T-helper 1 cell treated with Interleukin-12 subunit alpha and Interleukin-12 subunit beta and Interleukin-4 antibody, amounts not matched to agents 30 ng/mL and 1 ng/mL, for 36 hours (primary cell): ENCODE data around the gene MDFI. TPM values are rescaled to one million over a fixed set of nuclear protein-coding genes. Genes with fewer than 3 reads are reported as not detected.

Experiments used
- intact Hi-C: fragments of 100-400 bp; cut with micrococcal nuclease; formaldehyde crosslinking; loops from one replicate; pipeline ENCODE4 v1.15.1; 2024
- total RNA-seq: library from RNA; stranded (reverse); gene quantifications from 2 replicates; pipeline ENCODE4 v1.2.3, GENCODE V29; 2022

The MDFI gene
- total RNA-seq, 1 donor from 2014 or later, result not detected

DNA sequence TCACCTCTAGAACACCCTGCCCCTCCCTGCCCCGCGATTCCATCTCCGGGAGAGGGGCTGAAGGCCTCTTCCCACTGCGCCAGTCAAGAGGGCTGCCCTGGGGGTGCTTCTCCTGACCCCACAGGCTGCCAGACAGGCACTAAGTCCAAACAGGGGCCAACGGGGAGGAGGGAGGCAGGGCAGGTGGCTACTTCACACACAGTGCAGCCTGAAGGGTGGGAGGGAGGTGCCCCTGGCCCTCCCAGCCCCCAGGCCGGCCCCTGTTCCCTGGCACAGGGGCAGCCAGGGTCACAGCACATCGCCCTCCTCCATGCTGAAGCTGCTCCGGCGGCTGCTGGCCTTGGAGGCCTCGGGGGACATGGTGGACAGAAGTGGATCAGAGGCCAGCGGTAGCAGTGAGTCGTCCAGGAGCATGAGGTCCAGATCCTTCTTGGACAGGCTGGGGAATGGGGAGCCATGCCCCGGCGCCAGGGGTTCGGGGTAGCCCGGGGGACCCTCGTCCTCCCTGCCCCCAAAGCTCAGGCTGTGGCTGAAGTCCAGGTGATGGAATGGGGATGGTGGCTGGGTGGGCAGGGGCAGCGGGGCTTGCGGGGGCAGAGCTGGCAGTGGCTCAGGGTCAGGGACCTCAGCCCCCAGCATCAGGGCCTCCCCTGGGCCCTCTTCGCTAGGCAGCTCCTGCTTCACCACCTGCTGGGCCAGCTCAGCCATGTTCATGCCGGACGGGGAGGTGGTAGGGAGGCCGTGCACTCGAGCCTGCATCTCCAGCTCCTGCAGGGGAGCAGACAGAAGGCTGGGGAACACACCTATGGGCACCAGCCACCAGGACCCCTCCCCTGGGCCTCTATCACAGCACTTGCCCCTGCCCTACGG lies 46.3 kb downstream of the MDFI start:
- intact Hi-C loops, result loop anchor here (5.0 kb wide), 1 partner anchor 152 kb away; no protein-coding TSS in a partner anchor

DNA sequence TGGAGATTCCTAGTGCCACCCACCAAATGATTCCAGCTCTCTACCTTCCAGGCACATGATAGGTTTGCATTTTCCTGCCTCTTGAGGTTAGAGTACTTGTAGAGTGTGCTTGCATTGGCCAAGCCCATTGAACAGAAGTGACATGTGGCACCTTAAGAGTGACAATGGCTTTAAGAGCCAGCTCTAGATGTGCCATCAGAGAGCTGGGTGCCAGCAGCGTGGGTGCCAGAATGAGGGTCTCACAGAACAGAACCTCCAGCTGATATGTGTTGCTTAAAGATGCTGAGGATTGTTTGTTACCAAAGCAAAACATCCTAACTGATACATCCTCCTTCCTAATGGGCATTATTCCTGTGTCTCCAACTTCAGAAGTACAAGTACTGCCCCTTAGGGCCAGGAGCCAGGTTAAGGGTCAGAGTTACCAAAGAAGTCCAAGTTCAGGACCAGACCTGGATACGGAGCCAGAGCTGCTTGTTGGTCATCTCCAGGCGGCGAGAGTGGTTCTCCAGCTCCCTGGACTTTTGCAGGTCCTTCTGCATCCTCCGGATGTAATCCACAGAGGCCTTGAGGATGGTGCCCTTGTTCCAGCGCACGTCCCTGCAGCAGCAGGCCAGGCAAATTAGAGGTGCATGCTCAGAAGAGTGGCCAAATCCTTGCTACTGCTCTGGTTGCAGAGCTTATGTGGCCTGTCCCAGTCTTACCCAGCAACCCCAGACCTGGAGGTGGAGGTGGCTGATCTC lies 47.5 kb downstream of the MDFI start:
- intact Hi-C loops, result no loop called here

DNA sequence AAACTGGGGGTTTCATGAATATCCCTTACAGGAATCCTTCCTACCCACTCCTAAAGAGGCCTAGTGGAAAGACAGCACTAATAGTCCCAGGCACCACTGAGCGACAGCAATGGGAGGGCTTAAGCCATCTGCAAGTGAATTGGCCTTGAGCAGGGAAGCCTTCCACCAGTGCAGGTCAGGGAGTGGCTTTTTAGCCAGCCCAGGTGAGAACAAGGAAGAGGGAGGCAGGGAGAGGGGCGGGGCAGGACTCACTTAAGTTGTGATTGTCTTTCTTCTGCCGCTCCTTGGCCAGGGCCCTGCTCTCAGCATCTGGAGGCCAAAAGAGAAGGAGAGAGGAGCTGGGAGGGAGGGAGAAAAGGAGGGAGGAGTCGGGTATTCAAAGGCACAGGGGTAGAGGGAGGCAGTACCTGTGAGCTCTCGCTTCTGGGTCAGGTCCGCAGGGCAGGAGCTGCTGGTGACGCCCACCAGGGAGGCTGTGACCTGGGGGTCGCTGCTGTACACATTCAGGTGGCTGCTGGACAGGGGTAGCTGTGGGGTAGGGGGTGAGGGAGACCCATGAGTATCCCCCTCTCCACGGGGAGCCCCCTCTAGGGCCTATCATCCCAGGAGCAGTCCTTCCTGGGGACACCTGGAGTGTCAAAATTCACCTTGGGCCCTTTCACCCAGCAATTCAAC lies 49.4 kb downstream of the MDFI start:
- intact Hi-C loops, result no loop called here

DNA sequence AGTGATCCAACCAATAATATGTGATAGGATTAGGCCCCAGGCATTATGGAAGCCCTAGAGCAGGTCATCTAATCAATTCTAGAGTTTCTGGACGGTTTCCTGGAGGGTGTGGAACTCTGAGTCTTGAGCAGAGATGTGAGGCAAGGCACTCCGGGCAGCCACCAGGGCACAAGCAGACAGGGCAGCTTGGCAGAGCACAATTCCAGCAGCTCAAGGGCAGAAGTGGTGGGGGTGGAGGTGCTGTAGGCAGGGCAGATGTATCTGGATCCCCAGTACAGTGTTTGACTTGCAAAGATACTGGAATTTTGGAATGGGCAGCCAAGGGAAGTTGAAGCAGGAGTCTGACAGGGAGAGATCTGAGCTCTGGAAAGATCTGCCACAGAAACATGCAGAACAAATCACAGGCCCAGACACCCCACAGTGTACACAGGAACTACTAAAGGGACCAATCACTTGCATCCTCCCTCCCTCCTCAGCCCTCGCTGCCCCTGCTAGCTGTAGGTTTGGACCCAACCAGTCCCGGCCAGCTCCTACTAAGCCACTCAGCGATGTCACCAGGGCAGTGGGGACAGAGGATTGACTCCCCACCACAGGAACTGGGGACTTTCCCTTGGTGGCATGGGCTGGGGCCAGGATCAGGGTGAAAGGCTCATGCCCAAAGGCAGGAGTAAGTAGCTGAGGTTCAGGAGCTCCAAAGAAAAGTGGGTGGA lies 50.1 kb downstream of the MDFI start:
- intact Hi-C loops, result no loop called here

DNA sequence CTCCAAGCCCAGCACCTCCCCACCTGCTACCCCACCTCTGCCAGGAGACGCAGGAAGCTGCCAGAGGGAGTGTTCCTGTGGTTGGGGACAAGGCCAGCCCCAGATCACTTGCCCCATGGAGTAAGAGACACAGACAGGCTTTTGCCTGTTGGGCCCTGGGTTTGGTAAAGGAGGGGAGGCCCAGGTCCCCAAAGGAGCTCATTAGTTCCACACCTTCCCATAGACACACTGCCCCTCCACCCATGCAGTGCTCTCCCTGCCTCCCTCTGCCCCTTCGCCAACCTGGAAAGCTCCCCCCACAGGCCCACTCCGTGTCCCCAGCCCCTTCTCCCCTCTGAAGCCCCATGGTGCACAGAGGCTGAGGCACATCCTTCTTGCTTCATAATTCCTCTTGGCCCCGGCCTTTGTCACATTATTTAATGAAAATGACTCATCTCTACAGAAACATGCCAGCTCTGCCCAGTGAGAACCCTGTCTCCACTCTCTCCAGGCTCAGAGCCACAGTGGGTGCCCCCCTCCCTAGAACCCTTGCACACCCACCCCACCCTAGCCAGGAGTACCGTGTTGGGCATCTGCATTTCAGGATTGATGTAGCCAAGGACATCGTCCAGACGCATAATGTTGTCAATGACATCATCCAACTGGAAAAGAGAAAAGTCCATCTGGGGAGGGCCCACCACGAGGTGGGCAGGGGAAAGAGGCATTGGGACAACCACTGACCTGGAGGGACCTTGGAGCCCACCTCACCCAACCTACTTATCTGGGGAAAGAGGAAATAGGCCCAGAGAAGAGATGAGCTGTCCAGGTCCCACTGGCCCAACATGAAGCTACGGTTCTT lies 51.1 kb downstream of the MDFI start:
- intact Hi-C loops, result no loop called here

DNA sequence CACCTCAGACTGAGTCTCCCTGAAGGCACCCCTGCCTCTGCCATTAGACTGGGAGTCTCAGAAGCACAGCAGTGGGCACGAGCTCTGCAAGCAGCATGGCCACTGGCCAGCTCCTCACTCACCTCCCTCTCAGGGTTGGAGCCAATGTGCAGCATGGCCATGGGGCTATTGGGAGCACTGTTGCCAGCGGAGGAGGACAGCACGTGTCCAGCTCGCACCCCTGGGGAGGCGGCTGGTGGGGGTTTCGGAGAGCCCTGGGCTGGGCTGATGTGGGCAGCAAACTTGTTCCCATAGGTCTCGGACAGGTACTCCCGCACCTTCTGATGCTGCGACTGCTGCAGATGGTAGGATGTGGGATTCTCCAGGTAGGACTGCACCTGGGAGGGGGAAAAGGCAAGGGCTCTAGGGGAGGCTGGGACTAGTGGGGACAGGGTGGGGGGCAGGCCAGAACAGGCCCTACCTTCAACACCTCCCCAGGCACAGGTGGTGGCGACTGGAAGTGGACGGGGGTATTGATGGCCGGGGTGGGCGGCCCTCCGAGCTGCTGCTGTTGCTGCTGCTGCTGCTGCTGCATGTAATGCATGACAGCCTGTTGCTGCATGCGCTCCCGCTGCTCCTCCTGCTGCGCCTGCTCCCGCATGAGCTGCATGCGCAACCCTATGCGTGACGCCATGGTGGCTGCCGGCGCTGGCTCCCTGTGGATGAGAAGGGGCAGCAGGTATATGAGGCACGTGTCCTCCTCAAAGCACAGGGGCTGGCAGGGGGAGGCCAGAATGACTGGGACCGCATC lies 52.5 kb downstream of the MDFI start:
- intact Hi-C loops, result no loop called here

DNA sequence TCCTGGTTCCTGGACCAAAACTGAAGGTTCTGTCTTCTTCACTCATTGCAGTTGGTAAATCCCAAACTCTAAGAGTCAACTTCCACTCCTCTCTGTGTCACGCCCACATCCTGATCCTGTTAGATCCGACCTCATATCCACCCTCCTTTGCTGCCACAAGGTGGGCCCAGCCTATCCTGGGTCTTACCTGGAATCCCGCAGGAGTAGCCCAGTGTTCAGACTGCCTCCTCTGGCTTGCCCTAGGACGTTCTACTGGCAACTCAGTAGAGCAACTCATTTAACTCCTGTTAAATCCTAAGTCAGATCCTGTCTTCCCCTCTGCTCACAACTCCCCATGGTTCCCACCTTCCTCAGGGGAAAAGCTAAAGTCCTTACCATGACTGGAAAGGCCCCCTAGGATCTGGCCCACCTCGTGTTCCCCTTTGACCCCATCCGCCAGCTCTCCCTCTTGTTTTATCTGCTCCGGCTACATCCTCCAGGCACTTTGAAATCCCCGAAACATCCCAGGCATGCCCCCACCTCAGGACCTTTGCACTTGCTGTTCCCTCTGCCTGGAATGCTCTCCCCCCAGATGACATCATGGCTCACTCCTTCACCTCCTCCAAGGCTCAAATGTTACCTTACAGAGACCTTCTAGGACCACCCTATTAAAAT lies 53.3 kb downstream of the MDFI start:
- intact Hi-C loops, result no loop called here

DNA sequence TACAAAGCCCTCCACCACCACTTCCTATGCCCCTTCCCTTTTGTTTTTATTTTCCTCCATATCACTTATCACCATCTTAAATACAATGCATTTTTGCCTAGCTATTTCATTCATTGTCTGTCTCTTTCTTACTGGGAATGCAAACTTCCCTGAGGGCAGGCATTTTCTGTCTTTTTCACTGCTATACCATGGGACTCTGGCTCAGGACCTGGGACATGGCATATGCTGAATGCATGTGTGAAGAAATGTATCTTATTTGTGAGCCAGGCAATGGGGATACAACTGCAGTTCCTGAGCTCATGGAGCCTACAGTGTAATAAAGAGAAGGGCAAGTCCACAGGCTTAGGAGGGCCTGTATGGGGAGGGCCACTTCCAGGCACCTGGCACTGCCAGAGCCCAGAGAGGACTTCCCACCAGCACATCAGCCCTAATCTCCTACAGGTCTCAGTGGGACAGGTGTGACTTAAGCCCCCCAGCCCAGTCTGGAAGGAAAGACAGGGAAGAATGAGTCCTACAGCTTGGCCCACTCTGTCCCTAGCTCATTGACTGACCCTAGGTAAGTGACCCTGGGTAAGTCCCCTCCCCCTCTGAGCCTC lies 53.9 kb downstream of the MDFI start:
- intact Hi-C loops, result no loop called here

DNA sequence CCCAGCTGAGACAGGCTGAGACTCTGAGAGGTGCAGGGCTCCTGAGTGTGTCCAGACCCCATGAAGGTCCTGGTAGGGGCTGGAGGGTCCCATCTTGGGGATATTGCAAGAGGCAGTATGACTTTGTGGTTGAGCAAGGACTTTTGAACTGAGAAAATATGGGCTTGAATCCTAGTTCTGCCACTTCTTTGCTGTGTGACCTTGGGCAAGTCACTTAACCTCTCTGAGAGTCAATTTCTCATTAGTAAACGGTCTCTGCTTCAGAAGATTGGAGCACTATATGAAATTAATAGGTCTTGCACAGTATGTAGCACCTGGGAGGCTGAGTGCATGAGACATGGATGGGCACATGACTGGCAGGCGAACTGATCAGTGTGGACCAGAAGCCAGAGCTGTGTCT lies 54.5 kb downstream of the MDFI start:
- intact Hi-C loops, result no loop called here

DNA sequence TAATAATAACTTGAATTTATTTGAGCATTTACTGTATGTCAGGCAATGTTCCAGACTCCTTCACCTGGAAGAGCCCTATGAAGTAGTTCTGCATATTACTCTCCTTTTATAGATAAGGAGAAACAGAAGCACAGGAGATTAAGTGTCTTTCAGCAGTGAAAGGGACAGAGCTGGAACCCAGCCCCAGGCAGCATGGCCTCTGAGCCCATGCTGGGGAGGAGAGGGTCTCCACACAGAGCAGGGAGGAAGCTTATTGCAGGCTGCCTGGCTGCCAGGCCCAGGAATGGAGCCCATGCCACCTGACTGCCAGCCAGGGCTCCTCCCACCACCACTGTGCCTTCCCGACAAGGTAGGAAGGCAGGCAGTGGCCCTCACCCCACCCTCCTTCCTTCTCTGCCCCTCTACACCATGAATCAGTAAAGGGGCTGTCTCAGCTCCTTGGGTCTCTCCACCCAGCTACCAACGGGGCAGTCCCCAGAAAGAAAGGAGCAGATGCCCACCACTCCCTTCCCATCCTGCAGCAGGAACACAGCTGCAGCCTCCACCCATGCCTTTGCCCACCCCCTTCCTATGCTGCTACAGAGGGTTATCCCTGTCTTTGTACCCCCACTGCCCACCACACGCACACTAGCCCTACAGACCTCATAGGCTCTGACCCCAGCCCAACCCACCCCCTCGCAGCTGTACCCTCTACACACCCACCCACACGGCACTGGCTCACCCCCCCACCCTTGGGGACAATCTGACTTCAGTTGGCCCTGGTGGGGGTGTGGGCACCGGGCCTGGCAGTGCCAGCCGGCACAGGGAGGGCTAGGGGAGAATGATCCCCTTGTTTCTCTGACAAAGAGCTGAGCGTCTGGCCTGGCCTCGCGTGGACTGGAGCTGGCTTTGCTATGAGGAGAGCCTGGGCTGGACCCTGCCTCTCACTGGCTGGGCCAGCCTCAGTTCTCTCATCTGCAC lies 55.3 kb downstream of the MDFI start:
- intact Hi-C loops, result no loop called here

DNA sequence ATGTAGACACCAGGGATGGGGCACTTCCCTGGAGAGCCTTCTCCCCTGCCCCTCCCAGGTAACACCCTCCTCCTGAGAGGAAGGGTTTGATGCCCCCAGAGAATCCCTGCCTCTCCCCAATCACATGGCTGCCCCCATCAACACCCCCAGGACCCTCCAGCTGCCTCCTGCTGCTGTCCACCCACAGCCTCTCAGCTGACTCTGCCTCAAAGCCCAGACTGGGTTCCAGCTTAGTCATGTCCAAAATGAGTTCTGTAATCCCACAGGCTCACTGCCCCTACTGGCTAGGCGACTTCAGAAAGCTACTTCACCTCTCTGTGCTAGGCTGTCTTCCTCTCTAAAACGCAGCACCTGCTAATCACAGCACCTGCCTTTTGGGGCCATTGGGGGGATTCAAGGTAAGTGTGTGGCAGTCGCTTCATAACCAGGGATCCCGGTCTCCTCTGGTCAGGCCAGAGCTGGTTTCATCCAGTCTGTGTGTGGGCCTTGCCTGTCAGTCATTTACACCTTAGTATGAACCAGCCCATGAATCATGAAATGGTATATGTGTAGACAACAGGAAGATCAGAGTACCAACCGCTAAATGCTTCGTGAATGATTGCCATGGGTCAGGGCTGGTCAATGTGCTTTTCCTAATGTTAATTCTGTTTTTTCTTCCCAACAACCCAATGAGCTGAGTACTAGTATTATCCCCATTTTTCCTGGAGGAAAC lies 56.7 kb downstream of the MDFI start:
- intact Hi-C loops, result no loop called here

DNA sequence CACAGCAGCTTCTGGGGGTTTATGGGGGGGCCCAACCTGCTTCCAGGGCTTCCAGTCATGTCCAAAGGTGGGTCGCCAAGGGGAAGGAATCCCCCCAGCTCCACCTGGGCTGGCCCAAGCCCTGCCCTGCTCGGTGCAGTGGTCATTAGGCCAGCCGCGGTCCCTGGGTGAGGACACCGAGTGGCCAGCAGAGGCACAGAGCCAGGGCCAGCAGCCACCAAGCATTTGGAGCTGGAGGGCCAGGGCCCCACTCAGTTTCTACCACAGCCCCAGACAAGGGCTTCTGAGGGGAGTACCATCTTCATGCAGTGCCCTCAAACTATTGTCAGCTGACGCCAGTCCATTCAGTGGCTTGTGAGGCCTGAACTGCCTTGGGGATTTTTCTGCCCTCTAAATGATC lies 57.6 kb downstream of the MDFI start:
- intact Hi-C loops, result no loop called here

DNA sequence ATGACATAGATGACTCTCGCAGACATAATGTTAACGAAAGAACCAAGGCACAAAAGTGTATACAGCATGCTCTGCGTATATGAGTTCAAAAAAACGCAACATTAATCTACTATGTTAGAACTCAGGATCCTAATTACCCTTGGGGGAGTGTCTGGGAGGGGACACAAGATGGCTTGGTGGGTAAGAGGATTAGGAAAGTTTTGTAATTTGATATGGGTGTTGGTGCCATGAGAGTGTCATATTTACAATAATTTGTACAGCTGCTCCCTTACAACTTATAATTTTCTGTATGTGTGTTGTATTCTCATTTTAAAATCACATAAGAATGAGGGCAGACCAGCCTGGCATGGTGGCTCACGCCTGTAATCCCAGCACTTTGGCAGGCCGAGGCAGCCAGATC lies 58.5 kb downstream of the MDFI start:
- intact Hi-C loops, result no loop called here

DNA sequence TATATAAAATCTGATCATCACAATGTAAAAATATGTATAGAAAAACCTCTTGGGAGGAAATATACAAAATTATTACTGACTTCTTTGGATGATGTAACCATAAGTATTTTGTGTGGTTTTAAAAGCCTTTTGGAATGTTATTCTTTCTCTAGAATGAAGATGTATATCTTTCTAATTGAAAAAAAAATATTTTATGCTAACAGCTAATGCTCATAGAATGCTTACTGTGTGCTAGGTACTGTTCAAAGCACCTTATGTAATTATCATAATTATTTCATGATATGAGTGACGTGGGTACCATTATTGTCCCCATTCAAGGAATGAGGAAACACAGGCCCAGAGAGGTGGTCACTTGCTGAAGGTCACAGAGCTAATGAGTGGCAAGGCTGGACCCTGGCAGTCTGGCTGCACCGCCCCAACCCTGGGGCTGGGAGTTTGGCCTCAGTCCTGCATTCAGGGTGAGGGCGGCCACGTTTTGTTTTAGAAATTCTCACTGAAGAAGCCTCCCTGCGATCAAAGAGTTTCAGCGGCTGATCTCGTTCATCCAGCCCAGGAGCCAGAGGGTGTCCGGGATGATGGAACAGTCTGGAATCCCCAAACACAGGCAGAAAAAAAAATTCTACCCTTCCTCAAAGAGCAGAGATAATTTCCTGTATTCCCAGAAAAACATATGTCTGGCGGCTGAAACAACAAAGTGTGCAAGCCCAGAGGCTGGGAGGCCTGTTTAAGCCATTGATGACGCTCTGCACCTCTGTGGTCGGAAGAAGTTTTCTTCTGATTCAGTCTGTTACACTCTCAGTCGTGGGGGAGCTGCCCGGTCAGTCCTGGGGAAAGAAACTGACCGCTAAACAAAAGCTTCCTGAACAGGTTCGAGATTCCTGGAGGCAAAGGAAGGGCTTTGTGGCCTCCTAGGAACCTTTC lies 59.9 kb downstream of the MDFI start:
- intact Hi-C loops, result no loop called here

DNA sequence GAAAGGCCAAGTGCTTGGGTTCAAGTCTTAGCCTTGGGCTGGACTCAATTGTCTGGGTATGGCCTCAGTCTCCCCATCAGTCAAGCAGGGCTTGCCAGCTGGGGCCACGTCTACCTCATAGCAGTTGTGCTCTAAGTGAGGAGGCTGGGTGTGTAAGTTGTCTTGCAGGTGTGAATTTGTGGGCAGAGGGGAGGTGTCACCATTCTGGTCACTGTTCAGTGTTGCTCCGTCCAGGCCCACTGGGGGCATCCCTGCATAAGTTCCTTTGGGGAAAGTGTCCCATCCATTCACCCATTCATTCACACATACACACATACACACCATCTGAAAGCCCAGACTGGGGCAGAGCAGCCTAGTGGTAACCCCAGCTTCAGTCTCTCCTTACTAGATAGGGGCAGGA lies 60.8 kb downstream of the MDFI start:
- intact Hi-C loops, result no loop called here
